ENCODE results near the gene CYB5D1. TPM values are rescaled to one million over a fixed set of nuclear protein-coding genes. Genes with fewer than 3 reads are reported as not detected.

Gene CYB5D1
- total RNA-seq, 2 experiments from 2014 or later: 18.1 to 24.8 TPM

GRCh38 chr17:7864995-7865650, 7.3 kb downstream of the CYB5D1 start:
- POLR2A ChIA-PET: interaction anchor here (0.6 to 1.7 kb wide), 3 partner anchors 12 to 121 kb away, joined by 3 to 4 read pairs (median 3); no protein-coding TSS in a partner anchor

GRCh38 chr17:7867881-7868329, 10.1 kb downstream of the CYB5D1 start:
- no peak overlapping the region for H3K27ac ChIP-seq (ENCODE audit: low read depth, low read length, poor library complexity, severe bottlenecking)
- H3K36me3 ChIP-seq (ENCODE audit: insufficient read depth, low read length): peaks cover 95% of the 10 kb centered on the region
- no peaks in the 10 kb centered on the region for H3K9me3 ChIP-seq (ENCODE audit: low read length)
- no peak overlapping the region for H2AFZ ChIP-seq (ENCODE audit: low read length)
- no peaks in the 10 kb centered on the region for H4K20me1 ChIP-seq (ENCODE audit: insufficient read depth, low read length)
- H3K79me2 ChIP-seq (ENCODE audit: insufficient read depth, low read depth, low read length): peaks cover 13% of the 10 kb centered on the region; the same call in 1 of the 2 replicates
- ChIA-PET CTCF (ENCODE audit: unreplicated experiment) (interaction anchor here (0.5 kb wide), 1 partner anchor 654 kb away, joined by 4 read pairs; no protein-coding TSS in a partner anchor), POLR2A (interaction anchor here (1.5 kb wide), 1 partner anchor 45 kb away, joined by 4 read pairs; no protein-coding TSS in a partner anchor)
- peaks cover 13% of the 10 kb centered on the region for H3K4me1 ChIP-seq (ENCODE audit: insufficient read depth, low read length, poor library complexity, severe bottlenecking)
- H3K9me2 ChIP-seq (ENCODE audit: insufficient read depth, low read length): no peaks in the 10 kb centered on the region
- TF ChIP-seq EZH2phosphoT487 (IDR thresholded peaks at IDR 0.05; ENCODE audit: borderline replicate concordance, low read depth, low read length) (no peak), CTCF (conservative IDR thresholded peaks at IDR 0.05; ENCODE audit: low read length) (no peak)
- DNase-seq (ENCODE audit: low spot score): no peak
- BruUV-seq (replicated peaks): no TSS peak
- no peak overlapping the region for H3K4me3 ChIP-seq (ENCODE audit: low read depth, low read length, poor library complexity, severe bottlenecking)
- intact Hi-C loops (cut with micrococcal nuclease; ENCODE audit: unreplicated experiment): no loop called here
- no peak overlapping the region for H3K4me2 ChIP-seq (ENCODE audit: low read length)

More at GRCh38 chr17:7864995-7865650, 7.3 kb downstream of the CYB5D1 start:
- Histone ChIP-seq H3K4me1 (ENCODE audit: insufficient read depth, low read length, poor library complexity, severe bottlenecking) (peaks cover 33% of the 10 kb centered on the region), H2AFZ (ENCODE audit: low read length) (no peak overlapping the region), H4K20me1 (ENCODE audit: insufficient read depth, low read length) (no peaks in the 10 kb centered on the region; the same call in 1 of the 2 replicates), H3K9me2 (ENCODE audit: insufficient read depth, low read length) (no peaks in the 10 kb centered on the region), H3K4me2 (ENCODE audit: low read length) (no peak overlapping the region), H3K9me3 (ENCODE audit: low read length) (no peaks in the 10 kb centered on the region), H3K36me3 (ENCODE audit: insufficient read depth, low read length) (peaks cover 94% of the 10 kb centered on the region), H3K4me3 (ENCODE audit: low read depth, low read length, poor library complexity, severe bottlenecking) (no peak overlapping the region), H3K27ac (ENCODE audit: low read depth, low read length, poor library complexity, severe bottlenecking) (no peak overlapping the region), H3K79me2 (ENCODE audit: insufficient read depth, low read depth, low read length) (peaks cover 40% of the 10 kb centered on the region)
- CTCF ChIA-PET (ENCODE audit: unreplicated experiment): no interaction called here
- DNase-seq (ENCODE audit: low spot score): peak; percentile 16
- BruUV-seq (replicated peaks): no TSS peak
- intact Hi-C loops (cut with micrococcal nuclease; ENCODE audit: unreplicated experiment): no loop called here
- TF ChIP-seq EZH2phosphoT487 (IDR thresholded peaks at IDR 0.05; ENCODE audit: borderline replicate concordance, low read depth, low read length) (no peak), CTCF (conservative IDR thresholded peaks at IDR 0.05; ENCODE audit: low read length) (no peak)

- no peaks in the 10 kb centered on the region; the same call in 1 of the 2 replicates for H4K20me1 ChIP-seq (ENCODE audit: insufficient read depth, low read length)
- ChIA-PET CTCF (ENCODE audit: unreplicated experiment) (no interaction called here), POLR2A (no interaction called here)
These were observed 15.2 kb downstream of the CYB5D1 start for GRCh38 chr17:7873051-7873450.

More at GRCh38 chr17:7873051-7873450, 15.2 kb downstream of the CYB5D1 start:
- Histone ChIP-seq H3K4me1 (ENCODE audit: insufficient read depth, low read length, poor library complexity, severe bottlenecking) (peaks cover 9% of the 10 kb centered on the region), H3K4me2 (ENCODE audit: low read length) (no peak overlapping the region), H3K79me2 (ENCODE audit: insufficient read depth, low read depth, low read length) (peaks cover 29% of the 10 kb centered on the region; the same call in 1 of the 2 replicates), H3K9me2 (ENCODE audit: insufficient read depth, low read length) (no peaks in the 10 kb centered on the region), H3K4me3 (ENCODE audit: low read depth, low read length, poor library complexity, severe bottlenecking) (no peak overlapping the region), H3K36me3 (ENCODE audit: insufficient read depth, low read length) (peaks cover 93% of the 10 kb centered on the region), H3K27ac (ENCODE audit: low read depth, low read length, poor library complexity, severe bottlenecking) (no peak overlapping the region), H3K9me3 (ENCODE audit: low read length) (no peaks in the 10 kb centered on the region), H2AFZ (ENCODE audit: low read length) (no peak overlapping the region)
- no peak for DNase-seq (ENCODE audit: low spot score)
- intact Hi-C loops (cut with micrococcal nuclease; ENCODE audit: unreplicated experiment): no loop called here
- no TSS peak for BruUV-seq (replicated peaks)
- no peak for TF ChIP-seq CTCF (conservative IDR thresholded peaks at IDR 0.05; ENCODE audit: low read length)
- TF ChIP-seq EZH2phosphoT487 (IDR thresholded peaks at IDR 0.05; ENCODE audit: borderline replicate concordance, low read depth, low read length): no peak

All from OCI-LY7 (cell line).